Measurements from ENCODE around the gene INKA2. TPM values are rescaled to one million over a fixed set of nuclear protein-coding genes. Genes with fewer than 3 reads are reported as not detected.
A peak's percentile ranks its signal among the peaks of the same experiment; 100 is the strongest.

The INKA2 gene
- polyA plus RNA-seq, 4 donors: 0.22 to 4.4 (median 1.2) TPM

GRCh38 chr1:111717450-111717849 lies 21.7 kb downstream of the INKA2 start:
- Histone ChIP-seq H3K4me3 (ENCODE audit: low read depth in 1 of 3, low read length in 3 of 3) (no peak overlapping the region), H3K27me3 (ENCODE audit: control insufficient read depth in 3 of 3, insufficient read depth in 3 of 3, low read length in 3 of 3) (no peaks in the 10 kb centered on the region), H3K36me3 (ENCODE audit: control insufficient read depth in 3 of 3, insufficient read depth in 2 of 3, low read depth in 1 of 3, low read length in 3 of 3) (peaks cover 0 to 3% (median 2%) of the 10 kb centered on the region in 3 donors), H3K9me3 (ENCODE audit: control insufficient read depth in 2 of 2, insufficient read depth in 1 of 2, low read depth in 1 of 2, low read length in 1 of 2) (no peaks in the 10 kb centered on the region), H3K4me1 (ENCODE audit: control insufficient read depth in 3 of 3, insufficient read depth in 2 of 3, low read depth in 1 of 3, low read length in 2 of 3) (no peaks in the 10 kb centered on the region), H3K27ac (ENCODE audit: low read depth in 1 of 3, low read length in 2 of 3) (no peak overlapping the region)
- DNase-seq (no peak), FAIRE-seq (no peak)
- WGBS, 3 donors: 95 to 99% (median 96%) methylated on average over 2 of the region's 2 CpGs

- no peaks in the 10 kb centered on the region for H3K9me3 ChIP-seq (ENCODE audit: control insufficient read depth in 2 of 2, insufficient read depth in 1 of 2, low read depth in 1 of 2, low read length in 1 of 2)
- no peak overlapping the region for H3K4me3 ChIP-seq (ENCODE audit: low read depth in 1 of 3, low read length in 3 of 3)
- H3K27ac ChIP-seq (ENCODE audit: low read depth in 1 of 3, low read length in 2 of 3): no peak overlapping the region
- DNase-seq (no peak), FAIRE-seq (no peak)
- peaks cover 0 to 3% (median 2%) of the 10 kb centered on the region in 3 donors for H3K36me3 ChIP-seq (ENCODE audit: control insufficient read depth in 3 of 3, insufficient read depth in 2 of 3, low read depth in 1 of 3, low read length in 3 of 3)
- WGBS, 3 donors: 76 to 85% (median 83%) methylated on average over 3 of the region's 3 CpGs
- H3K4me1 ChIP-seq (ENCODE audit: control insufficient read depth in 3 of 3, insufficient read depth in 2 of 3, low read depth in 1 of 3, low read length in 2 of 3): no peaks in the 10 kb centered on the region
- H3K27me3 ChIP-seq (ENCODE audit: control insufficient read depth in 3 of 3, insufficient read depth in 3 of 3, low read length in 3 of 3): no peaks in the 10 kb centered on the region
Measured at GRCh38 chr1:111716333-111716732, 22.9 kb downstream of the INKA2 start.

GRCh38 chr1:111709986-111710385 lies 29.2 kb downstream of the INKA2 start:
- no peaks in the 10 kb centered on the region for H3K4me1 ChIP-seq (ENCODE audit: control insufficient read depth in 3 of 3, insufficient read depth in 2 of 3, low read depth in 1 of 3, low read length in 2 of 3)
- 37 to 62% (median 57%) methylated on average over 1 of the region's 1 CpG for WGBS, 3 donors
- no peak overlapping the region for H3K4me3 ChIP-seq (ENCODE audit: low read depth in 1 of 3, low read length in 3 of 3)
- H3K27ac ChIP-seq (ENCODE audit: low read depth in 1 of 3, low read length in 2 of 3): no peak overlapping the region
- H3K9me3 ChIP-seq (ENCODE audit: control insufficient read depth in 2 of 2, insufficient read depth in 1 of 2, low read depth in 1 of 2, low read length in 1 of 2): no peaks in the 10 kb centered on the region
- no peaks in the 10 kb centered on the region for H3K27me3 ChIP-seq (ENCODE audit: control insufficient read depth in 3 of 3, insufficient read depth in 3 of 3, low read length in 3 of 3)
- DNase-seq (no peak), FAIRE-seq (no peak)
- H3K36me3 ChIP-seq (ENCODE audit: control insufficient read depth in 3 of 3, insufficient read depth in 2 of 3, low read depth in 1 of 3, low read length in 3 of 3): peaks cover 2 to 11% (median 3%) of the 10 kb centered on the region in 3 donors

- H3K36me3 ChIP-seq (ENCODE audit: control insufficient read depth in 3 of 3, insufficient read depth in 2 of 3, low read depth in 1 of 3, low read length in 3 of 3): peaks cover 4 to 14% (median 5%) of the 10 kb centered on the region in 3 donors
- no peak overlapping the region for H3K4me3 ChIP-seq (ENCODE audit: low read depth in 1 of 3, low read length in 3 of 3)
- H3K4me1 ChIP-seq (ENCODE audit: control insufficient read depth in 3 of 3, insufficient read depth in 2 of 3, low read depth in 1 of 3, low read length in 2 of 3): no peaks in the 10 kb centered on the region
- no peaks in the 10 kb centered on the region for H3K27me3 ChIP-seq (ENCODE audit: control insufficient read depth in 3 of 3, insufficient read depth in 3 of 3, low read length in 3 of 3)
- FAIRE-seq: no peak
- WGBS, 3 donors: 71 to 80% (median 75%) methylated on average over 9 of the region's 9 CpGs
- H3K9me3 ChIP-seq (ENCODE audit: control insufficient read depth in 2 of 2, insufficient read depth in 1 of 2, low read depth in 1 of 2, low read length in 1 of 2): no peaks in the 10 kb centered on the region
- H3K27ac ChIP-seq (ENCODE audit: low read depth in 1 of 3, low read length in 2 of 3): no peak overlapping the region
- no peak for DNase-seq
Measured at GRCh38 chr1:111707906-111708305, 31.3 kb downstream of the INKA2 start.

GRCh38 chr1:111706921-111707320 lies 32.3 kb downstream of the INKA2 start:
- FAIRE-seq (no peak), DNase-seq (no peak)
- Histone ChIP-seq H3K9me3 (ENCODE audit: control insufficient read depth in 2 of 2, insufficient read depth in 1 of 2, low read depth in 1 of 2, low read length in 1 of 2) (no peaks in the 10 kb centered on the region), H3K27me3 (ENCODE audit: control insufficient read depth in 3 of 3, insufficient read depth in 3 of 3, low read length in 3 of 3) (no peaks in the 10 kb centered on the region), H3K4me3 (ENCODE audit: low read depth in 1 of 3, low read length in 3 of 3) (no peak overlapping the region), H3K27ac (ENCODE audit: low read depth in 1 of 3, low read length in 2 of 3) (no peak overlapping the region), H3K36me3 (ENCODE audit: control insufficient read depth in 3 of 3, insufficient read depth in 2 of 3, low read depth in 1 of 3, low read length in 3 of 3) (peaks cover 4 to 17% (median 5%) of the 10 kb centered on the region in 3 donors), H3K4me1 (ENCODE audit: control insufficient read depth in 3 of 3, insufficient read depth in 2 of 3, low read depth in 1 of 3, low read length in 2 of 3) (no peaks in the 10 kb centered on the region)
- 62 to 86% (median 66%) methylated on average over 2 of the region's 2 CpGs for WGBS, 3 donors

GRCh38 chr1:111705841-111706240 lies 33.4 kb downstream of the INKA2 start:
- Histone ChIP-seq H3K27ac (ENCODE audit: low read depth in 1 of 3, low read length in 2 of 3) (peak overlapping the region in 1 of 3 donors; percentile 62), H3K9me3 (ENCODE audit: control insufficient read depth in 2 of 2, insufficient read depth in 1 of 2, low read depth in 1 of 2, low read length in 1 of 2) (no peaks in the 10 kb centered on the region), H3K27me3 (ENCODE audit: control insufficient read depth in 3 of 3, insufficient read depth in 3 of 3, low read length in 3 of 3) (no peaks in the 10 kb centered on the region), H3K4me3 (ENCODE audit: low read depth in 1 of 3, low read length in 3 of 3) (no peak overlapping the region), H3K36me3 (ENCODE audit: control insufficient read depth in 3 of 3, insufficient read depth in 2 of 3, low read depth in 1 of 3, low read length in 3 of 3) (peaks cover 8 to 15% (median 10%) of the 10 kb centered on the region in 3 donors), H3K4me1 (ENCODE audit: control insufficient read depth in 3 of 3, insufficient read depth in 2 of 3, low read depth in 1 of 3, low read length in 2 of 3) (no peaks in the 10 kb centered on the region)
- FAIRE-seq (no peak), DNase-seq (no peak)
- 69 to 82% (median 70%) methylated on average over 3 of the region's 3 CpGs for WGBS, 3 donors

- H3K4me1 ChIP-seq (ENCODE audit: control insufficient read depth in 3 of 3, insufficient read depth in 2 of 3, low read depth in 1 of 3, low read length in 2 of 3): no peaks in the 10 kb centered on the region
- no peaks in the 10 kb centered on the region for H3K27me3 ChIP-seq (ENCODE audit: control insufficient read depth in 3 of 3, insufficient read depth in 3 of 3, low read length in 3 of 3)
- no peak for FAIRE-seq
- H3K4me3 ChIP-seq (ENCODE audit: low read depth in 1 of 3, low read length in 3 of 3): no peak overlapping the region
- DNase-seq: peak; percentile 42 to 47
- peaks cover 11 to 15% (median 13%) of the 10 kb centered on the region in 3 donors for H3K36me3 ChIP-seq (ENCODE audit: control insufficient read depth in 3 of 3, insufficient read depth in 2 of 3, low read depth in 1 of 3, low read length in 3 of 3)
- no peak overlapping the region for H3K27ac ChIP-seq (ENCODE audit: low read depth in 1 of 3, low read length in 2 of 3)
- H3K9me3 ChIP-seq (ENCODE audit: control insufficient read depth in 2 of 2, insufficient read depth in 1 of 2, low read depth in 1 of 2, low read length in 1 of 2): no peaks in the 10 kb centered on the region
Measured at GRCh38 chr1:111704776-111705175, 34.4 kb downstream of the INKA2 start.

- no peak overlapping the region for H3K4me3 ChIP-seq (ENCODE audit: low read depth in 1 of 3, low read length in 3 of 3)
- WGBS, 3 donors: 89 to 94% (median 93%) methylated on average over 2 of the region's 2 CpGs
- H3K4me1 ChIP-seq (ENCODE audit: control insufficient read depth in 3 of 3, insufficient read depth in 2 of 3, low read depth in 1 of 3, low read length in 2 of 3): no peaks in the 10 kb centered on the region
- peaks cover 13 to 14% (median 13%) of the 10 kb centered on the region in 3 donors for H3K36me3 ChIP-seq (ENCODE audit: control insufficient read depth in 3 of 3, insufficient read depth in 2 of 3, low read depth in 1 of 3, low read length in 3 of 3)
- no peaks in the 10 kb centered on the region for H3K27me3 ChIP-seq (ENCODE audit: control insufficient read depth in 3 of 3, insufficient read depth in 3 of 3, low read length in 3 of 3)
- no peak for DNase-seq
- no peaks in the 10 kb centered on the region for H3K9me3 ChIP-seq (ENCODE audit: control insufficient read depth in 2 of 2, insufficient read depth in 1 of 2, low read depth in 1 of 2, low read length in 1 of 2)
- FAIRE-seq: no peak
- H3K27ac ChIP-seq (ENCODE audit: low read depth in 1 of 3, low read length in 2 of 3): no peak overlapping the region
Measured at GRCh38 chr1:111704240-111704639, 35.0 kb downstream of the INKA2 start.

- Histone ChIP-seq H3K9me3 (ENCODE audit: control insufficient read depth in 2 of 2, insufficient read depth in 1 of 2, low read depth in 1 of 2, low read length in 1 of 2) (no peaks in the 10 kb centered on the region), H3K27ac (ENCODE audit: low read depth in 1 of 3, low read length in 2 of 3) (no peak overlapping the region), H3K27me3 (ENCODE audit: control insufficient read depth in 3 of 3, insufficient read depth in 3 of 3, low read length in 3 of 3) (no peaks in the 10 kb centered on the region), H3K4me3 (ENCODE audit: low read depth in 1 of 3, low read length in 3 of 3) (no peak overlapping the region), H3K36me3 (ENCODE audit: control insufficient read depth in 3 of 3, insufficient read depth in 2 of 3, low read depth in 1 of 3, low read length in 3 of 3) (peaks cover 13 to 14% (median 14%) of the 10 kb centered on the region in 3 donors), H3K4me1 (ENCODE audit: control insufficient read depth in 3 of 3, insufficient read depth in 2 of 3, low read depth in 1 of 3, low read length in 2 of 3) (no peaks in the 10 kb centered on the region)
- 90 to 93% (median 92%) methylated on average over 5 of the region's 5 CpGs for WGBS, 3 donors
- no peak for FAIRE-seq
- peak in 1 of 2 donors; percentile 37 for DNase-seq
Measured at GRCh38 chr1:111702504-111703050, 36.6 kb downstream of the INKA2 start.
